Measurements from ENCODE around the gene GMPR.
"Not testable (repeated sequence)": the region's sequence is repeated elsewhere in the genome, so short reads cannot be mapped to it uniquely, and the experiment has no call there.

Gene GMPR

DNA sequence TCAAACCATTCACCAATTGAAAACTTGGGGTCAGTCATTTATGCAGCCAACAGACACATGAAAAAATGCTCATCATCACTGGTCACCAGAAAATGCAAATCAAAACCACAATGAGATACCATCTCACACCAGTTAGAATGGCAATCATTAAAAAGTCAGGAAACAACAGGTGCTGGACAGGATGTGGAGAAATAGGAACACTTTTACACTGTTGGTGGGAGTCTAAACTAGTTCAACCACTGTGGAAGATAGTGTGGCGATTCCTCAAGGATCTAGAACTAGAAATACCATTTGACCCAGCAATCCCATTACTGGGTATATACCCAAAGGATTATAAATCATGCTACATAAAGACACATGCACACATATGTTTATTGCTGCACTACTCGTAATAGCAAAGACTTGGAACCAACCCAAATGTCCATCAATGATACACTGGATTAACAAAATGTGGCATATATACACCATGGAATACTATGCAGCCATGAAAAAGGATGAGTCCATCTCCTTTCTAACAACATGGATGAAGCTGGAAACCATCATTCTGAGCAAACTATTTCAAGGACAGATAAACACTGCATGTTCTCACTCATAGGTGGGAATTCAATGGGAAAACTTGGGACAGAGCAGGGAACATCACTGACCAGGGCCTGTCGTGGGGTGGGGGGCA is 13.2 kb upstream of the GMPR start:
- DNase-seq (ENCODE audit: low read depth in 2 of 2), result not testable (repeated sequence)

GRCh38 chr6:16226117-16227047 is 12.0 kb upstream of the GMPR start:
- not testable (repeated sequence) for DNase-seq (ENCODE audit: low read depth in 2 of 2)

DNA sequence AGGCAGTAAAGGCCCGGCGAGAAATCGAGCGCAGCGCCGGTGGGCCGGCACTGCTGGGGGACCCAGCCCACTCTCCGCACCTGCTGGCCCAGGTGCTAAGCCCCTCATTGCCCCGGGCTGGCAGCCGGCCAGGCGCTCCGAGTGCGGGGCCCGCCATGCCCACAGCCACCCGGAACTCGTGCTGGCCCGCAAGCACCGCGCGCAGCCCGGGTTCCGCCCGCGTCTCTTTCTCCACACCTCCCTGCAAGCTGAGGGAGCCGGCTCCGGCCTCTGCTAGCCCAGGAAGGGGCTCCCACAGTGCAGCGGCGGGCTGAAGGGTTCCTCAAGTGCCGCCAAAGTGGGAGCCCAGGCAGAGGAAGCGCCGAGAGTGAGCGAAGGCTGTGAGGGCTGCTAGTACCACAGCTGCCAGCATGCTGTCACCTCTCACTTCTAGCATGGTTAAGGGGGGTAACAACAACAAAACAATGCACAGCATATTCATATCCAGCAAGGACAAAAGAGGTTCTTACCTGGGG is 11.3 kb upstream of the GMPR start:
- DNase-seq (ENCODE audit: low read depth in 2 of 2), result no peak

GRCh38 chr6:16227605-16228004 is 10.8 kb upstream of the GMPR start:
- DNase-seq (ENCODE audit: low read depth in 2 of 2), result no peak

- no peak for DNase-seq (ENCODE audit: low read depth in 2 of 2)
These were observed 10.3 kb upstream of the GMPR start for GRCh38 chr6:16228043-16228442.

DNA sequence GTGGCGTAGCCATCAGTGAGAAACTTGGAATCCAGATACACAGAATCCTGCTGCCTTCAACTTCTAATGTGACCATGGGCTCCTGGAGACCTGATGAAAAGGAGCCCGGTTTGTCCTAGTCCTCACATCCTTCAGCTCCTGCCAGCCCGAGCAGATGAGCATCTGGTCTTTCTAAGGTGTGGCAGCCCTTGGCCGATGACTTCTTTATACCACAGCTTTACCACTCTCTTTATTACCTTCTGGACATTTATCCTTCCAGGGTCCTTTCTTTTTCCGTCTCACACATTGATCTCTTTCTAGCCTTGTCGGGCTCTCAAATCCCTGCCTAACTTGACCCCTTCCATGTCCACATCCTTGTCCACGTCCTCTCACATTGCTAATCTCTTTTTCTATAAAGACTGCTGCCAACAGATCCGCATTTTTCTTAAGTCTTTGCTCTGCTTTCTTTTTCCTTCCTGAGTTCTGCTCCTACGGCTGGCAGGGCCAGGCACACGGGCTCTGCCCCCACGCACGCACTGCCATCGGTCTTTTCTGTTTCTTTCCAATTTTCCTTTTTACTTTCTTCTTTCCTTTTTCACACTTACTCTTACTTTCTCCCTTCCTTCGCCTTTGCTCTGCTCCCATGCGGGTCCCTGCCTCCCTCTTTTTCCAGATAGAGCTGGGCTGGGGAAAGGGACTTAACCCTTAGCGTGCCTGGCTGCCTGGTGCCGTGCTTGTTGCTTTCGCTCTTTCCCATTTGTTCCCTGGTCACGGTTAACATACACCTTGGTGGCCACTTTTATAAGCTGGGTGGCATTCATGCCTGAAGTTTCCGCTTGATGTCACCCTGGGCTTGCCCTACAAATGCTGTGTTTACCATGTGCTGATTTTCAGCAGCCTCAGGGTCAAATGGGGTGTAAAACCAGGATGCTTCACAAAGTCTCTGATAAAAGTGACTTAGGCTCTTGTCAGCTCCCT is 9.4 kb upstream of the GMPR start:
- DNase-seq (ENCODE audit: low read depth in 2 of 2), result no peak

DNA sequence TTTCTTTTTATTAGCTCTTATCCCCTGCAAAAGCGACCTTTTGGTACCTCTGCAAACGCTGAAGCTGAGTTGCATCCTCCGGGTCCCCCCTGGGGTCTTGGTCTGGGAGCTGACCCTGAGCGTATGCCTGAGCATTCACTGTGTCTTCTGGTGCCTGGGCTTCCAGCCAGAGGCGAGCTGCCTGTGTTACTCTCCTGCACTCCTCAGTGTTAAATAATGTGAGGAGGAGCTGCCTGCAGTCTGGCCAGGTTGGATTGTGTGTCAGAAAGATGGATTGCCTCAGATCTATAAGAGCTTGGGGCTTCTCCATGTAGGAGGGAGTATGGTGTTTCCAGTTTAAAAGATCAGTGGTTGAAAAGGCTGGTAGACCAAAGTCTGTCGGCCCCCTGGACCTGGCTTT is 8.7 kb upstream of the GMPR start:
- no peak for DNase-seq (ENCODE audit: low read depth in 2 of 2)

DNA sequence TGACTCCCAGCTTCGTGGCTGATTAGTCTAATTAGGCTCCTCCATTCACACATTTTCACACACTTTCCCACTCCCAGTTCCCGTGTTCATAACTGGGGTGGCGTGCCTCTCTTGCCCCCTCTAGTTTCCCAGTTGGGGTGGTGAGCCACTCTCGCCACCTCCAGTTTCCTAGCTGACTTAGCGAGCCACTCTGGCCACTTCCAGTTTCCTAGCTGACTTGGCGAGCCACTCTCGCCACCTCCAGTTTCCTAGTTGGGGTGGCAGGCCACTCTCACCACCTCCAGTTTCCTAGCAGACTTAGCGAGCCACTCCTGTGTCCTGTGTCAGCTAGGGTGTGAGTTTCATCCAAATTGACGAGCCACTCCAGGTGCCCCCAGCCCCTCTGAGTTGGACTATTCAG is 7.4 kb upstream of the GMPR start:
- DNase-seq (ENCODE audit: low read depth in 2 of 2), result no peak

- no peak for DNase-seq (ENCODE audit: low read depth in 2 of 2)
These were observed 6.3 kb upstream of the GMPR start for GRCh38 chr6:16232086-16232485.

- no peak for DNase-seq (ENCODE audit: low read depth in 2 of 2)
These were observed 2.3 kb upstream of the GMPR start for GRCh38 chr6:16236009-16236501.

DNA sequence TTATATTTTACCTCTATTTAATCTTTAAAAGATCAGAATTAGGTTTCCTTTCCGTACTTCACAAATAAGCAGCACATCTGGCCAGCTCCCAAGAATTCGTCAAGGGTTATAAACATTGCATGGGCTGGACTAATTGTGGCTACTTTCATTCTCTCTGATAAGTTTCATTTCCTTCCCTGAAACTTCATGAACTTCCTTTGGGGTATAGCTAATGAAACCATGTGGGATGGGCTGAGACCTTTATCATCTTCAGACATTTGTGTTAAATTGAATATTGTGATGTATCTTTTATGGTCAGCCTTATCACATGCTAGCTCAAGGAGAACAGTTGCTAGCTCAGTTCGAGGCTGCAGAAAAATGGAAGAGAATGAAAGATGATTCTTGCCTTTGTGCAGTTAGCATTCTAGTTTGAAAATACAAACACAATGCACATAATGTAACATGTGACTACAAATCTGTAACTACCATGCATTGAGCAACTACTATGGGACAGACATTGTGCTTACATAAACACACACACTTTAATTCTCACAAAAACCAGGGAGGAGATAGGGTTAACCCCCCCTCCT is 1.7 kb upstream of the GMPR start:
- no peak for DNase-seq (ENCODE audit: low read depth in 2 of 2)

- no peak for DNase-seq (ENCODE audit: low read depth in 2 of 2)
These were observed 1.1 kb upstream of the GMPR start for GRCh38 chr6:16237242-16237641.

DNA sequence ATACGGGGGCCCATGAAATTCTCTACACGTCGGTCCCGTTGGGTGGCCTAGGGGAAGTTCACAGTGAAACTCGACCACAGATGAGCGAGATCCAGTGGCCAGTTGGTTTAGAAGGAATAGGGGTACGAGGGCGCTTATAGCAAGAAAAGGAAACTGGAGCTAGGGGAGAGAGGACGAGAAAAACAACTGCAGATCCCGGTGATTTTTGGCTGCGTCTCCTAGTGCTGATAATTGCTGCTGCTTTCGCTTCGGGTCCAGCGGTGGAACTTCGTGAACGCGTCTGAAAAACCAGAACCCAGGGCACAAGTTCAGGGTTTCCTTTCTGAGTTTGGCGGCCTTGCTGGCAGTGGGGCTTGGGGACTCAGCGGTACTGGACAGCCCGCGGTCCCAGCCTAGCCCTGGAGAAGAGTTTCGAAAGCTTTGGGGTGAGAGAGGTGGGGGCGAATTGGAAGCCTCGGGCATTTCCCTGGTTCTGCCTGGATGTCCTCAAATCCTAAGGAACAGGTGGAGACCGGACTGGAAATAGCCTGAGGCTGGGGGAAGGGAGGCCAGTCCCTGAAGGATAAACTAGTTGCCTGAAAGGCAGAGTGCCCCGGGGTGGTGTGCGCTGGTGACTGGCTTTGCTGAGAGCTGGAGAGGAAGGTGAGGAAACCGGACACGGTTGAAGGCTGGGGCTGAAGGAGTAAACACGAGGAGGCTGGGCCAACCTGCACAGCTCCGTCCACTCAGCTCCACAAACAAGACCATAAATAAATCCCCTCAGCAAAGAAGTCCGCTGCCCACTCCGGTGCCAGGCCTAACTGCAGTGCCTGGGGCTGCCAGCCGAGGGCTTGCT is 793 bp downstream of the GMPR start:
- DNase-seq (ENCODE audit: low read depth in 2 of 2), result no peak

GRCh38 chr6:16239798-16240123 is 1.4 kb downstream of the GMPR start:
- no peak for DNase-seq (ENCODE audit: low read depth in 2 of 2)

- no peak for DNase-seq (ENCODE audit: low read depth in 2 of 2)
These were observed 2.4 kb downstream of the GMPR start for GRCh38 chr6:16240589-16241320.

DNA sequence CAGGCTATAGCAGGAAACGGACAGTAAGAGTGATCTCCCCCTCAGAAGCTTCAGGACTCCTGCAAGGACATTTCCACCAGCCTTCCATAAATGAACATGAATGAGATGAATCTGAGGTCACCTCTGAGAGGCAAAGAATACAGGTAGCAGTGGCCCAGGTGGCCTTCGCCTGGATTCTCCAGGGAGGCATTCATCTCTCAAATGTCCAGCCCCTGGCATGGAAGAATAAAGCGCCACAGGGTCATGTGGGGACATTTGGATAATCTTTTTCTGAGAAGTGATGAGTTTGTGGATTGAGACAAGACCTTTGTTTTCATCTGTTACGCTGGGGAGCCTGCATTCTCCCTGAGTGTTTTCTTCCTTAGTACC is 2.9 kb downstream of the GMPR start:
- DNase-seq (ENCODE audit: low read depth in 2 of 2), result no peak

- DNase-seq (ENCODE audit: low read depth in 2 of 2), result no peak
These were observed 4.7 kb downstream of the GMPR start for GRCh38 chr6:16243055-16243454.

- DNase-seq (ENCODE audit: low read depth in 2 of 2), result no peak
These were observed 5.3 kb downstream of the GMPR start for GRCh38 chr6:16243664-16244063.

DNA sequence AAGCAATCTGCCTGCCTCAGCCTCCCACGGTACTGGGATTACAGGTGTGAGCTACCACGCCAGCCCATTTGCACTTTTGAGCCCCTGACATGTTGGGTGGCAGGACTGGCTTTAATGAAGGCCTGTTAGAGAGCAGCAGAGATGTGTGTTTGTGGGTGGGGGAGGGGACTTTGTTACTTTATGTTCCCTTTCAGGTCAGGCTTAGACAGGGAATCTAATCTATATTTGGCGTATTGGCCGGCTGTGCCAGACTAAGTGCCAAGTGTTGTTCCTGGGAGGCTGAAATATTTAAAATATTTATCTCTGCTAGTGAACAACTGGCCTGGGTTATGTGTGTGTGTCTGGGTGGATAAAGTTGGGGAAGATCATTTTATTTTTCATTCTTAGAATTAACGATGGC is 6.1 kb downstream of the GMPR start:
- DNase-seq (ENCODE audit: low read depth in 2 of 2), result no peak

DNA sequence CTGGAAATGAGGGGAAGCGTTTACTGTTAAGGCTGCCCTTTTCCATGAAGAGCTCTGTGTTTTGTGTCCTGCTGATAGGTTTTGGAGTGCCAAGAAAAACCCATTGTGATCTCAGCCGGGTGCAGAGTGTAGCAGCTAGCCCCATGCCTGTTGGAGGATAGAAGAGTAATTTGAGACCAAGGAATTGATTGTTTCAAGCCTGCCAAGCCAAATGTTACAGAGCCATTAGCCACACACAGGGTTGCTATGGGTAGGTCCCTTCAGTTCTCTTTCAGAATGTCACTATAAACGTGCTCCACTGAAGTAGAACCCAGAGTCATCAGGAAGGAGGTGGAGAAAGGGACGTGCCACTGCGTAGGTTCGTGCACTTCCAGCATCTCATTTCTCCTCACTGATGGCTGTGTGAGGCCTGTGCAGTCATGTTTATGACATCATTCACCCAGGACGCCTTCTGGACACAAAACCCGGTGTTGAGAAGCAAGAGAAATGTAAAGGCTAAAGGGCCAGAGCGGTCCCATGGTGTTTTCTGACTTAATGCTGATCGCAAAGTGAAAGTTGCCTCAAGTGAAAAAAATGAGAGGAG is 6.6 kb downstream of the GMPR start:
- DNase-seq (ENCODE audit: low read depth in 2 of 2), result no peak

Measured in stimulated activated CD8-positive, alpha-beta memory T cell treated with anti-CD3 and anti-CD28 coated beads, Interleukin-7, amount 100 ng/mL, for 1 hour (primary cell).